Karpas-422 (cell line): ENCODE results near the gene RHOA. TPM values are rescaled to one million over a fixed set of nuclear protein-coding genes. Genes with fewer than 3 reads are reported as not detected.

Source experiments
- DNase-seq: peaks from one replicate; pipeline ENCODE4 v3.0.0-alpha.2; 2015
- H2AFZ ChIP-seq: fragments of 200-600 bp; sonication (generic); 2 replicates; pipeline ENCODE4 v1.6.1; 2014; ENCODE audit warnings: antibody characterized with exemption, low read length, mixed read lengths
- H3K27ac ChIP-seq: fragments of 200-600 bp; sonication (generic); 2 replicates; pipeline ENCODE4 v1.5.1; 2014; ENCODE audit warnings: mild to moderate bottlenecking, low read length, moderate library complexity
- H3K27me3 ChIP-seq: fragments of 200-600 bp; sonication (generic); 2 replicates; pipeline ENCODE4 v1.6.1; 2014; ENCODE audit warnings: low read length, mixed read lengths
- H3K36me3 ChIP-seq: fragments of 200-600 bp; sonication (generic); 2 replicates; pipeline ENCODE4 v1.6.1; 2014; ENCODE audit warnings: low read length, mixed read lengths; ENCODE audit not compliant: insufficient read depth
- H3K4me1 ChIP-seq: fragments of 200-600 bp; sonication (generic); 2 replicates; pipeline ENCODE4 v1.6.1; 2014; ENCODE audit warnings: mild to moderate bottlenecking, low read length, mixed read lengths
- H3K4me2 ChIP-seq: fragments of 200-600 bp; sonication (generic); 2 replicates; pipeline ENCODE4 v1.6.1; 2014; ENCODE audit warnings: low read length, low read depth, mild to moderate bottlenecking; ENCODE audit not compliant: poor library complexity, severe bottlenecking
- H3K4me3 ChIP-seq: fragments of 200-600 bp; sonication (generic); 2 replicates; pipeline ENCODE4 v1.5.1; 2014; ENCODE audit warnings: mild to moderate bottlenecking, antibody characterized with exemption, low read length, mixed read lengths
- H3K79me2 ChIP-seq: fragments of 200-600 bp; sonication (generic); 2 replicates; pipeline ENCODE4 v1.6.1; 2014; ENCODE audit warnings: mild to moderate bottlenecking, low read length, mixed read lengths
- H3K9ac ChIP-seq: fragments of 200-600 bp; sonication (generic); 2 replicates; pipeline ENCODE4 v1.6.0; 2014; ENCODE audit warnings: low read length
- H3K9me2 ChIP-seq: fragments of 200-600 bp; sonication (generic), shearing (Covaris generic); replicated peaks from 2 replicates; pipeline ENCODE4 v1.6.0; 2014; ENCODE audit warnings: mild to moderate bottlenecking, low read length, moderate library complexity; ENCODE audit not compliant: insufficient read depth
- H3K9me3 ChIP-seq: fragments of 300-700, 200-600 bp; sonication (generic); 2 replicates; pipeline ENCODE4 v1.6.1; 2014; ENCODE audit warnings: low read length, mixed read lengths
- H4K20me1 ChIP-seq: fragments of 200-600 bp; sonication (generic); 2 replicates; pipeline ENCODE4 v1.6.1; 2014; ENCODE audit warnings: mild to moderate bottlenecking, antibody characterized with exemption, low read length, low read depth; ENCODE audit not compliant: insufficient read depth
- total RNA-seq: library from RNA; depleted of rRNA; stranded (reverse); fragments of >200 nt; shearing (Covaris generic); gene quantifications from 2 replicates; pipeline ENCODE4 v1.2.3, GENCODE V29; 2014; ENCODE audit warnings: low replicate concordance

Gene RHOA
- total RNA-seq, 1 experiment from 2014 or later = 281 TPM

GRCh38 chr3:49415931-49416601 is 4.3 kb upstream of the RHOA start:
- DNase-seq = peak; percentile 81
- peak overlapping the region; percentile 39 for H3K4me2 ChIP-seq
- H3K4me3 ChIP-seq = peak overlapping the region; percentile 15; the same call in 1 of the 2 replicates
- peak overlapping the region; percentile 39 for H3K9ac ChIP-seq
- H3K27me3 ChIP-seq = no peaks in the 10 kb centered on the region
- H3K9me2 ChIP-seq = no peaks in the 10 kb centered on the region
- no peaks in the 10 kb centered on the region for H3K9me3 ChIP-seq
- no peak overlapping the region for H2AFZ ChIP-seq
- no peaks in the 10 kb centered on the region for H3K36me3 ChIP-seq
- H3K4me1 ChIP-seq = peaks cover 28% of the 10 kb centered on the region
- peaks cover 23% of the 10 kb centered on the region for H3K79me2 ChIP-seq
- no peaks in the 10 kb centered on the region; the same call in 1 of the 2 replicates for H4K20me1 ChIP-seq
- peak overlapping the region; percentile 77 for H3K27ac ChIP-seq

- H3K4me2 ChIP-seq = no peak overlapping the region
- H4K20me1 ChIP-seq = peaks cover 13% of the 10 kb centered on the region
- no peak overlapping the region for H3K4me3 ChIP-seq
- no peaks in the 10 kb centered on the region for H3K9me3 ChIP-seq
- H3K27me3 ChIP-seq = no peaks in the 10 kb centered on the region
- peaks cover 37% of the 10 kb centered on the region for H3K4me1 ChIP-seq
- no peak overlapping the region for H2AFZ ChIP-seq
- H3K9ac ChIP-seq = no peak overlapping the region
- no peaks in the 10 kb centered on the region for H3K9me2 ChIP-seq
- no peak overlapping the region for H3K27ac ChIP-seq
- H3K36me3 ChIP-seq = no peaks in the 10 kb centered on the region
- DNase-seq = no peak
- peaks cover 36% of the 10 kb centered on the region for H3K79me2 ChIP-seq
Observed at GRCh38 chr3:49414753-49415152, 3.0 kb upstream of the RHOA start.

GRCh38 chr3:49413338-49413734 is 1.6 kb upstream of the RHOA start:
- Histone ChIP-seq H3K4me1 (peaks cover 41% of the 10 kb centered on the region), H3K79me2 (peaks cover 50% of the 10 kb centered on the region), H3K9ac (peak overlapping the region; percentile 91), H3K36me3 (no peaks in the 10 kb centered on the region), H3K9me3 (no peaks in the 10 kb centered on the region), H3K27ac (no peak overlapping the region), H3K9me2 (no peaks in the 10 kb centered on the region), H2AFZ (no peak overlapping the region), H3K27me3 (no peaks in the 10 kb centered on the region), H3K4me2 (peak overlapping the region; percentile 90), H4K20me1 (peaks cover 18% of the 10 kb centered on the region), H3K4me3 (peak overlapping the region; percentile 88)
- no peak for DNase-seq

GRCh38 chr3:49412632-49413337 is 1.0 kb upstream of the RHOA start:
- Histone ChIP-seq H4K20me1 (peaks cover 22% of the 10 kb centered on the region), H3K4me3 (peak overlapping the region; percentile 88), H3K36me3 (no peaks in the 10 kb centered on the region), H3K27me3 (no peaks in the 10 kb centered on the region), H3K9me3 (no peaks in the 10 kb centered on the region), H3K9ac (peak overlapping the region; percentile 91), H3K4me2 (peak overlapping the region; percentile 90), H3K79me2 (peaks cover 55% of the 10 kb centered on the region), H3K4me1 (peaks cover 41% of the 10 kb centered on the region), H3K27ac (peak overlapping the region; percentile 32), H2AFZ (no peak overlapping the region), H3K9me2 (no peaks in the 10 kb centered on the region)
- DNase-seq = no peak

GRCh38 chr3:49411535-49411967 is 225 bp downstream of the RHOA start:
- peak overlapping the region; percentile 71; the same call in 1 of the 2 replicates for H3K27ac ChIP-seq
- H3K79me2 ChIP-seq = peaks cover 68% of the 10 kb centered on the region
- peak overlapping the region; percentile 74 for H3K4me3 ChIP-seq
- peaks cover 36% of the 10 kb centered on the region for H3K4me1 ChIP-seq
- no peak for DNase-seq
- no peaks in the 10 kb centered on the region for H3K36me3 ChIP-seq
- H3K9me3 ChIP-seq = no peaks in the 10 kb centered on the region
- H3K9me2 ChIP-seq = no peaks in the 10 kb centered on the region
- H3K9ac ChIP-seq = peak overlapping the region; percentile 93
- no peak overlapping the region for H2AFZ ChIP-seq
- H3K4me2 ChIP-seq = peak overlapping the region; percentile 81
- H4K20me1 ChIP-seq = peaks cover 34% of the 10 kb centered on the region
- H3K27me3 ChIP-seq = no peaks in the 10 kb centered on the region

- Histone ChIP-seq H3K27me3 (no peaks in the 10 kb centered on the region), H3K9me2 (no peaks in the 10 kb centered on the region), H2AFZ (no peak overlapping the region), H3K27ac (peak overlapping the region; percentile 71; the same call in 1 of the 2 replicates), H4K20me1 (peaks cover 40% of the 10 kb centered on the region), H3K4me2 (peak overlapping the region; percentile 81), H3K36me3 (peaks cover 2% of the 10 kb centered on the region; the same call in 1 of the 2 replicates), H3K79me2 (peaks cover 73% of the 10 kb centered on the region), H3K9me3 (no peaks in the 10 kb centered on the region), H3K4me3 (peak overlapping the region; percentile 74), H3K4me1 (peaks cover 31% of the 10 kb centered on the region), H3K9ac (peak overlapping the region; percentile 93)
- DNase-seq = peak; percentile 79
Observed at GRCh38 chr3:49410846-49411534, 786 bp downstream of the RHOA start.

- Histone ChIP-seq H3K27ac (peak overlapping the region; percentile 71; the same call in 1 of the 2 replicates), H3K9me2 (no peaks in the 10 kb centered on the region), H3K36me3 (peaks cover 9% of the 10 kb centered on the region; the same call in 1 of the 2 replicates), H3K9ac (peak overlapping the region; percentile 93), H2AFZ (no peak overlapping the region), H3K4me2 (peak overlapping the region; percentile 81), H3K4me3 (peak overlapping the region; percentile 74), H3K9me3 (no peaks in the 10 kb centered on the region), H3K79me2 (peaks cover 81% of the 10 kb centered on the region), H3K4me1 (peaks cover 24% of the 10 kb centered on the region), H3K27me3 (no peaks in the 10 kb centered on the region), H4K20me1 (peaks cover 46% of the 10 kb centered on the region)
- DNase-seq = no peak
Observed at GRCh38 chr3:49410066-49410845, 1.5 kb downstream of the RHOA start.
